M059J (cell line): ENCODE data around the gene CEP72. TPM values are rescaled to one million over a fixed set of nuclear protein-coding genes. Genes with fewer than 3 reads are reported as not detected.
"Not testable (repeated sequence)": the region's sequence is repeated elsewhere in the genome, so short reads cannot be mapped to it uniquely, and the experiment has no call there.

Experiments used
- DNase-seq: peaks from one replicate; pipeline ENCODE4 v3.0.0-alpha.2; 2012; ENCODE audit warnings: low read depth
- total RNA-seq: library from RNA; depleted of rRNA; stranded (reverse); fragments of >200 nt; shearing (Covaris generic); gene quantifications from 2 replicates; pipeline ENCODE4 v1.2.3, GENCODE V29; 2014

CEP72 gene
- total RNA-seq, 1 experiment from 2014 or later, result 6.1 TPM

DNA sequence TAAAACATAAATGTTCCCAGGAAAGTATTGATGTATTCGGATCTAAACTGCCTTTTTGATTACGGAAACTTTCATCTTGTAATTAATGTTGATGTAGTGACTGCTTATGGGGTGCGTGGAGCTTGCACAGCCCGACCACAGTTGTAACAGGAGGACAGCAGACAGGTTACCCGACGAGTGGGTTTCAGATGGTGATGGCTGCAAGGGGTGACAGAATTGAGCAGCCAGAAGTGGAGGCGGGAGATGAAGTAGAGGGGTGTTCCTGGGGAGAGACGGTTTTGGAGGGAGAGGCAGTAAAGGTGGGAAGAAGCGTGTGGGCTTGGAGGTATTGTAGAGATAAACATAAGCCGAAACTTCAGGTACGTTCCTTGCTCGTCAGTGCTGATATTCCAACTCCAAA lies 5.8 kb downstream of the CEP72 start:
- DNase-seq, result no peak

DNA sequence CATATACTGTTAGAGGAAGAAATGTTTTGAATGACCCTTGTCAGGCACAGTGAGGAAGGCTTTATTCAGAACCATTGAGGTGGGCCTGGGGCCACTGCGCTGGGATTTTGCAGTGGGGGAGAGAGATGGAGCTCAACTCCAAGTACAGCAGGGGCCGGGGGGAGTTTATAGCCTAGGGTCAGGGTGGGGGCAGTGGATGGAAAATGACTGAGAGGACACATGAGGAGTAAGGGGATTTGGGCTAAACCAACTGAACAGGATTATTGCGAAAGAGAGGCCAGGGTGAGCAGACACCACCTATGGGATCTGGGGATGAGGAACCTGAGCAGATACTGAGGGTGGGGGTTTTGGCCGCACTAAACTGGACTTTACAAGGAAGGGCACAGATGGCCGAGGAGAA lies 6.3 kb downstream of the CEP72 start:
- DNase-seq, result no peak

DNA sequence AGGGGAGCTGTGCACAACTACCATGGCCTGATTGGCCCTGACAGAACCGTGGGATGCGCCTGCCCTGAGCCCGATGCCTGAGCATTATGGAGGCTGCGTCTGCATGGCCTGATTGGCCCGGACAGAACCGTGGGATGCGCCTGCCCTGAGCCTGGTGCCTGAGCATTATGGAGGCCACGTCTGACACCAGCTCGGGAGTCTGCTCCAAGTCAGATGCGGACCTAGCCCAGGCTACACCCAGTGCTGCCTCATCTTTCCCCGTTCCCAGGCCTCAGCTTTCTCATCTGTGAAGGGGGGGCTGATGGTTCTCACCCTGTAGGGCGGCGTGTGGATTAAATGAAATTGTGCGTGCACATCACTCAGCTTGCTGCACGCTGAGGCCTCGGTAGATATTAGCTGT lies 7.3 kb downstream of the CEP72 start:
- no peak for DNase-seq

DNA sequence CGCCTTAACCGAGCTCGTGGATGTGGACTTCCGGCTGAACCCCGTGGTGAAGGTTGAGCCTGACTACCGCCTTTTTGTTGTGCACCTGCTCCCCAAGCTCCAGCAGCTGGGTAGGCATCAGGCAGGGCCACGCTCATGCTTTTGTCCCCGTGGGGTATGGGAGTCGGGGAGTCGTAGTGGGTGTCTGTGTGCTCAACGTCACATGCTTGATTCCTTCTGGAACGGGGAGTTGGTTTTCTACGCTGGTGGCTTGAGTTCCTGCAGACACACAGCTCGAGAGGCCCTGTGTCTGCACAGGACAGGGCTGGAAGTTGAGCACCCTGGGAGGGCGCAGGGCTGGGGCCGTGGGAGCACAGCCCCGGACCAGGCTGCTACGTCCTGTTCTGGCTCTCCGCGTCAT lies 8.0 kb downstream of the CEP72 start:
- no peak for DNase-seq

DNA sequence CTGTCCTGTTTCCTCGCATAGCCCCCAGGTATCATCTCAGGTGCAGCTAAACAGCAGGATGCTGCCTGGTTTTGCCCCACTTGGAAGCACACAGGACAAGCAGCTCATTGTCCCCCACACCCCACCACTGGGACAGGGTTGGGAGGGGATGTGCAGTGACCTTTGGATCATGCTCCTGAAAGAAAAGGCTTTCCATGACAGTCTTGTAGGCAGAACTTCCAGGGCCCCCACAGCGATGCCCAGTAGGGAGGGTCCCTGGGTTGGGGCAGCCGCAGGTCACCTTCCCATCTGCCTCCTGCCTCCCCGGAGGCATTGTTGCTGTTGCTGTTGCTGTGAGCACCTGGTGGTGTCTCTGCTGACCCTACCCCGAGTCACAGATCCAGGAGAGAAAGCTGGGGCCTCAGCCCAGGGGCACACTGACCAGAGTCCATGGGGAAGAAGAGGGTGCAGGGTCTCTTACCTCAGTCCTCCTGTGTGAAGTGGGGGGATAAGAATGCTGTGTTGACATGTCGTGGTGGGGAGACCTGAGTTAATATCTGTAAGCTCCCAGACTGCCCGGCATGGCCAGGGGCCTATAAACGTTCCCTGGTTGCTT lies 8.5 kb downstream of the CEP72 start:
- no peak for DNase-seq

DNA sequence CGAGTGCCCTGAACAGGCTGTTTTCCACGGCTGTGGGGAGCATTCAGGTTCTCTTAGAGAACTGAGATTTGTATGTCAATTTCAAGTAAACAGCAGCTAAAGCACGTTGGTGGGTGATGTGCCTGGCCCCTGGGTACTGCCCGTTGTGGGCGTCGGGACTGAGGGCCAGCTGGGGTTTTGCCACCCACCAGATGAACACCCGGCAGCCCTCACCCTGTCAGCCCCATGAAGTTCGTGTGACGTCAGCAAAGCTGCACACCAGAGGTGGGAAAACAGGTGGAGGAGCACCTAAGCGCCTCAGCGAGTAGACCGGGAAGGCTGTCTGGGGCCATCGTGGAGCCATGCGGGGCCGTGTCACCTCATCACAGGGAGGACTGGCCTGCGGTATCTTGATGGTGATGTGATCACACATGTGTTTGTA lies 9.2 kb downstream of the CEP72 start:
- DNase-seq, result no peak

DNA sequence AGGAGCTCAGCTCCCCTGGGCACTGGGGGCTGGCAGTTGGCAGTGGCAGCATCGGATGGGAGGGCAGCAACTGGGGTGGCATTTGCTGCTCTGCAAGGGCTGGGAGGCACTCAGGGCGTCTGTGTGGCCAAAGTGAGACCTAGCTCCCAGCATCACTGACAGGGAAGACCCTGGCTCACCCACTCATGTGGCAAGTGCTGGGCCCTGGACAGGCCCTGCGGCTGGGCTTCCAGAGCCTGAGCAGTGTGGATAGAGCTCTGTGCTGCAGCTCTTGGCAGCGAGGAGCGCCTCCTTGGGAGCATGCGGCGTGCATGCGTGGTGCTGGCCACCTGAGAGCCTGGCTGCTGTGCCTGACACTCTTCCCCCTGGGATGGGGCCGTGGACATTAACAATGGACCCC lies 10.2 kb downstream of the CEP72 start:
- DNase-seq, result no peak

DNA sequence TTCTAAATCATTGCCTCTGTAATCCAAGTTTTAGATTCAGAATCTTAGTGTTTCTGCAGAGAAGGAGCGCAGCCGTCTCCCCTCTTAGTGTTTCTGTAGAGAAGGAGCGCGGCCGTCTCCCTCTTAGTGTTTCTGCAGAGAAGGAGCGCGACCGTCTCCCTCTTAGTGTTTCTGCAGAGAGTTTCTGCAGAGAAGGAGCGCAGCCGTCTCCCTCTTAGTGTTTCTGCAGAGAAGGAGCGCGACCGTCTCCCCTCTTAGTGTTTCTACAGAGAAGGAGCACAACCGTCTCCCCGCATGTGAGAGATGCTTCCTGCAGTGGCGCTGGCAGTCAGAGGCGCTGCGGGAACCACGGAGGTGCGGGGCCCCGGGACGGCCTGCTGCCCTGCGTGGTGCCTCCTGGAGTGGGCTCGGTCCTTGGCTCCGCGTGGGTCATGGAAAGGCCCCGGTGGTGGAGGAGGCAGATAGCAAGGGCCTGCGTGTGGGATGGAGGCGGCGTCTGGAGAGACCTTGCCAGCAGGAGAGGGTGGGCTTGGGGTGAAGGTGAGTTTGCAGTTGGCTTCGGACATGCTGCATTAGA lies 10.9 kb downstream of the CEP72 start:
- DNase-seq, result no peak

DNA sequence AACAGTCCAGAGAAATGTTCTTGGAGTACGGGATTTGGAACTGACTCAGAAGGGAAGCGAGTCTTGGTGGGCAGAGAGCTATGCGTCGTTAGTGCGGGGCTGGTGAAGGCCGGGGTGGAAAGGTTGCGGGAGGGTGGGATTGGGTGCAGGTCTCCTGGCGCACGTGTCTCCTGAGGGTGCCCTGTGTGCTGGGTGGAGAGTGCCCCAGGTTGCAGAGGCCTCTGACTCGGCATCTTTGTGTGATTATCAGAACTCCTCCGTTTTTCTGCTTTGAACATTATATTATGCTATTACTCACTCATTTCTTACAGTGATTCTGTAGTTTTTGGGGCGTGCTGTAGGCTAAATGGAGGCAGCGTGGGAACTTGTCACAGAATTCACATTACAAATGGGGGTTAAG lies 11.4 kb downstream of the CEP72 start:
- DNase-seq, result no peak

DNA sequence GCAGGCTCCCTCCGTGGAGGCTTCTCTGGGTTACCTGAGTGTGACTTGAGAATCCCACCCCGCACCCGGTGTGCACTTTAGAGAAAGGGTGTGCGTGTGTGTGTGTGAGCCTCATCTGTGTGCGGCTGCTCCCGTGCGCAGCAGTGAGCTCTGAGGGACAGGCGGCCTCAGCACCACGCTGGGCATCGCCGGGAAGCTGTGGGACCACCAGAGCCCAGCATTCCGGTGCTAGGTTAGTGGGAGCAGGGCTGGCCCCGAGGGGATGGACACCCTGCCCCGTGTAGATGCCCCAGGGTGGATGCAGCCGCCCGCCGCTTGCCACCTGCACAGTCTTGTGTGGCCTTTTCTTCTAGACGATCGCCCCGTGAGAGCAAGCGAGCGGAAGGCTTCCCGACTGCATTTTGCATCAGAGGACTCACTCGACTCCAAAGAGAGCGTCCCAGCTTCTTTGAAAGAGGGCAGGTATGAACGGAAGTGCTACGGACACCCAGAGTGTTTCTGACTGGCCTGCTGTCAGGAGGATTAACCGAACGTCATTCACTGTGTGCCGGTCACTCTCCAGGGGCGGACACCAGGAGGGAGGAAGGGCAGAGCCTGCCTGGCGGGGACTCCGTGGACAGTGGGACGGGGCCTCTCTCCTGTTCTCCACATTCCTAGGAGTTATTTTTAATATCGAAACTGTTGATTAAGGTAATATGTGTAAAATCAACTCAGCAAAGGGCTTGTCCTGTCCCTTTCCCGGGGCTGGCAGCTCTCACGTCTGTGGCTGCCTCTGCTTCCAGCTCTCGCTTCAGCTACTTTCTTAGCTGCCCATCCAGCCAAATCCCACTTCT lies 12.2 kb downstream of the CEP72 start:
- DNase-seq, result no peak

DNA sequence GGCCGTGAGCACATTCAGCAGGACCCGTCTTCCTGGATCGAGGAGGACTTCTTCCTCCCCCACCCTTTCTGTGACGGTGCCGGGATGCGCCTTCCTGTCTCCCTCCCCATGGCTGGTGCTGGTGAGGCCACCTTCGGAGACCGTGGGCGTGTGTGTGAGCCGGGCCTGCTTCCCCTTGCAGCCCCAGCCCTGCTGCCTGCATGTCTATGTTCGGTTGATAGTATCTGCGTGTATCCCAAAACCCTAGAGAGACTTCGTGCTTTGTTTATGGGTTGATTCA lies 12.8 kb downstream of the CEP72 start:
- no peak for DNase-seq

DNA sequence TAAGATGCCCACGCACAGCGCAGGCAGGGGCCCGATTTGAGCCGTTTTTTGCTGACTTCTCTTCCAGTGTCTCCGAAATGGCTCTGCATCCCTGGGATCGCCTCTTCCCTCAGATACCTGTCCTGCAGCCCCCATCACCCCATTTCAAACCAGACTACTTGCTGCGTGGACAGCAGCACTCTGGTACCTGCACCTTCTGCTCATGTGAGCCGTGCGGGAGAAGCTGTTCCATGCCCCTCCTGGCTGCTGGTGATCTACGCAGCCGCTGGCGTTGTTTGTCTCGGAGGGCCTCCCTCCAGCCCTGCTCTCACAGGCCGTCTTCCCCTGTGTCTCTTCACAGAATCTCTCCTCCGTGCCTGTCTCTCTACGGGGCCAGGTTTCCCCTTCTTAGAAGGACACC lies 13.4 kb downstream of the CEP72 start:
- no peak for DNase-seq

DNA sequence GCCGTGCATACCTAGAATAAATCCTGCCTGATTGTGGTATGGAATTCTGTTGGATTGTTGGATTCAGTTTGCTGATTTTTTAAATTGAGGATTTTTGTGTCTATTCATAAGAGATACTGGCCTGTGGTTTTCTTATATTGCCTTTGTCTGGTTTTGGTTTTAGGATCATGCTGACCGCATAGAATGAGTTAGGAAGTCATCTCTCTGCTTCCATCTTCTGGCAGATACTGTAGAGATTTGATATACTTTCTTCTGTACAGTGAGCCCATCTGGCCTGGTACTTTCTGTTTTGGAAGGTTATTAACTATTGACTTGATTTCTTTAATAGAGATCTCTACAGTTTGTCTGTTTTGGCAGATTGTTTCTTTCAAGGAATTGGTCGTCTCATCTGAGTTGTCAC lies 14.7 kb downstream of the CEP72 start:
- no peak for DNase-seq

DNA sequence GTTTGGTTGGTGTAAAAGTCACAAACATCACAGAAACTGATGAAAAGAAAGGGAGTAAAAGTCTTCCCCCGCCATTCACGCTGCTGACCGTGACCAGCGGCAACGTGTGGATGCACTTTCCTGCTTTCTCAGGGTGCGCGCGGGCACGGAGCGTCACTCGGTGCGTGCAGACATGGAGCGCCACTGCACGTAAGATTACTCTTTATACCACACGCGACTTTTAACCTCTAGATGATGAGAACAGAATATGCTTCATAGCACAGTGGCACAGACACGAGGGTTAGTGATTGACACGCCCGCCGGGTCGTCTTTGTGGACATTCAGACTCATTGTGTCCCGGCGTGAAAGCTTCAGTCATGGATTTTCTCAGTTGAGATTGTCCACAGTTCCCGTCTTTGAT lies 15.7 kb downstream of the CEP72 start:
- no peak for DNase-seq

DNA sequence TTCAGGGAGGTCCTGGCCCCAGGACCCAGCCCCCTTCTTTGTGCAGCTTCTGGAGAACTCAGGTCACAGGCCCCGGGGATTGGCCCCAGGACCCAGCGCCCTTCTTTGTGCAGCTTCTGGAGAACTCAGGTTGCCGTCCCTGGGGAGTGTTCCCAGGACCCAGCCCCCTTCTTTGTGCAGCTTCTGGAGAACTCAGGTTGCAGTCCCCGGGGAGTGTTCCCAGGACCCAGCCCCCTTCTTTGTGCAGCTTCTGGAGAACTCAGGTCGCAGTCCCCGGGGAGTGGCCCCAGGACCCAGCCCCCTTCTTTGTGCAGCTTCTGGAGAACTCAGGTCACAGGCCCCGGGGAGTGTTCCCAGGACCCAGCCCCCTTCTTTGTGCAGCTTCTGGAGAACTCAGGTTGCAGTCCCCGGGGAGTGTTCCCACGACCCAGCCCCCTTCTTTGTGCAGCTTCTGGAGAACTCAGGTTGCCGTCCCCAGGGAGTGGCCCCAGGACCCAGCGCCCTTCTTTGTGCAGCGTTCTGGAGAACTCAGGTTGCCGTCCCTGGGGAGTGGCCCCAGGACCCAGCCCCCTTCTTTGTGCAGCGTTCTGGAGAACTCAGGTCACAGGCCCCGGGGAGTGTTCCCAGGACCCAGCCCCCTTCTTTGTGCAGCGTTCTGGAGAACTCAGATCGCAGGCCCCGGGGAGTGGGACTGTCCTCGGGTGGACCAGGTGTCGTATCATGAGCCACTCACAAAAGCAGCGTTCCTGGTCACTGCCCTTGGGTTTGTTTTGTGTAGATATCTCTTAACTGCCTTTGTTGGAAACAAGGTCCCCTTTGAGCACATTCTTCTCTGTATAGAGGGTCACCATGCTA lies 16.4 kb downstream of the CEP72 start:
- not testable (repeated sequence) for DNase-seq

DNA sequence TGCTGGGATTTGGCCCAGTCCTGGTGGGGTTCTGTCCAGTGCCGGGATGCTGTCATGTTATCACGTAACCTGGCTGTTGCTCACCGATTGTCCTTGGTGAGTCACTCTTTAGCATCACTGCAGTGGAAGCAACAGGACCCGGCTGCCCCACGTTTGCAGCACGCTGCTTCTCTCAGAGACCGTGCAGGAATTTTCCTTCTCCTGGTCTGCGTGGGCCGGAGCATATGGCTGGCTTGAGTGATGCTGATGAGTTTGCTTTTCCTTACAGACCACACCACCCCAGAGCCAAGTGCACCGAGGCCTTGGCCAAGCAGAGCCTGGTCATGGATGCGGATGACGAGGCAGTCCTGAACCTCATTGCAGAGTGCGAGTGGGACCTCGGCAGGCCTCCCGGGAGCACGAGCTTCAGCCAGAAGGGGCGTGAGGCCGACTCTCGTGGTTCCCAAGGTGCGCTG lies 21.4 kb downstream of the CEP72 start:
- DNase-seq, result peak; percentile 34

DNA sequence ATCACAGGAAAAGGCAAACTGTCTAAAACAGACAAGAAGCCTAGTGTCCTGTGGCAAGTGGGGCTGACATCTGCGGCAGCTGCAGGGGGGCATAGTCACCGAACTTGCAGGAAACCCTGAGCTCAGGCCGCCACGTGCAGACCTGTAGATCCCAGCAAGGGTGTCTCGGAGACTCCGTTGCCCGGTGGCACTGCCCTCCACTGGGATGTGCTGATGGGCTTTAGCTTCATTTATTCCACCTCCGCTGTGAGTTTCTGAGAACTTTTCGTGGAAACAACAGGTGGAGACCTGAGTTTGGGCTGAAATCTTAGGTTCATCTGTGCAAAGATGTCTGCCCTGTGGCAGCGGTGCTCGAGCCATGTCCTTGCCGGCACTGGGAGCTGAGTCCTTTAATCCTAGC lies 22.1 kb downstream of the CEP72 start:
- DNase-seq, result no peak

DNA sequence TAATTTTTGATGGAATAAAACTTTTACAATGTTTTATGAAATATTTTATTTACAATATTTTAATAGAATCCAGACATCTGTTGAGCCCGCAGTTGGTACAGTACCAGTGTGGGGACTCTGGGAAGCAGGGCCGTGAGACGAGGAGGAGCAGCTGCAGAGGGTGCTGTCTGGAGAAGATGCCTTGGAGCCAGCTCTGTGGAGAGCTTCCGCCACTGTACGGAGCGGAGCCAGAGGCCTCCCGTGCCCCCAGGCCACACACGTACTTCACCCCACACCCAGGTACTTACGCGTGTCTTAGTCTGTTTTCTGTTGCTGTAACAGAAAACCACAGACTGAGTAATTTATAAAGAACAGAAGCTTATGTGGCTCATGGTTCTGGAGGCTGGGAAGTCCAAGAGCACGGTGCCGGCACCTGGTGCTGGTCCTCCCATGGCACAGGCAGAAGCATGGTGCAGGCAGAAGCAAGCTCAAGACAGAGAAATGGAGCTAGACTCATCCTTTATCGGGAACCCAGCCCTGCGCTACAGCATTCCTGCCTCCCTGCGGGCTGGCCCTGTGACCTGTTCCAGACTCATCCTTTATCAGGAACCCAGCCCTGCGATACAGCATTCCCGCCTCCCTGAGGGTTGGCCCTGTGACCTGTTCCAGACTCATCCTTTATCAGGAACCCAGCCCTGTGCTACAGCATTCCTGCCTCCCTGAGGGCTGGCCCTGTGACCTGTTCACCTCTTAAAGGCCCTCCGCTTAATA lies 23.3 kb downstream of the CEP72 start:
- no peak for DNase-seq

DNA sequence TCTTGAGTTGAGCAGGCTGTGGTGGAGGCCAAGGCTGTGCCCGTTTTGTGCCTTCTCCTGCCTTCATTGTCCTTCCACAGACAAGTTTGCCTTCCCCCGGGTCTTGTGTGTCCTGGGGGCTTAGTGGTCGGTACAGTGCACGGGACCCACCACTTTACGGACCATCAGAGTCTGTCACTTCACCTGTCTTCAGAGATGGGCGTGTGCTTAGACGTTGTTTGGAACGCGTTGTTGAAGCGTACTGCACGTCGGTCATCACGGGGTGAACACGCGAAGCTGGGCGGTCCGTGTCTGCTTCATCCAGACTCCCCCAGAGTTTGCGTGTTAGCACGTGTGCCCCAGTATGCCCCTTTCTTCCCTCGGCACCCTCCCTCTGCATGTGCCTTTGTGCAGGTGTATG lies 24.8 kb downstream of the CEP72 start:
- DNase-seq, result no peak

DNA sequence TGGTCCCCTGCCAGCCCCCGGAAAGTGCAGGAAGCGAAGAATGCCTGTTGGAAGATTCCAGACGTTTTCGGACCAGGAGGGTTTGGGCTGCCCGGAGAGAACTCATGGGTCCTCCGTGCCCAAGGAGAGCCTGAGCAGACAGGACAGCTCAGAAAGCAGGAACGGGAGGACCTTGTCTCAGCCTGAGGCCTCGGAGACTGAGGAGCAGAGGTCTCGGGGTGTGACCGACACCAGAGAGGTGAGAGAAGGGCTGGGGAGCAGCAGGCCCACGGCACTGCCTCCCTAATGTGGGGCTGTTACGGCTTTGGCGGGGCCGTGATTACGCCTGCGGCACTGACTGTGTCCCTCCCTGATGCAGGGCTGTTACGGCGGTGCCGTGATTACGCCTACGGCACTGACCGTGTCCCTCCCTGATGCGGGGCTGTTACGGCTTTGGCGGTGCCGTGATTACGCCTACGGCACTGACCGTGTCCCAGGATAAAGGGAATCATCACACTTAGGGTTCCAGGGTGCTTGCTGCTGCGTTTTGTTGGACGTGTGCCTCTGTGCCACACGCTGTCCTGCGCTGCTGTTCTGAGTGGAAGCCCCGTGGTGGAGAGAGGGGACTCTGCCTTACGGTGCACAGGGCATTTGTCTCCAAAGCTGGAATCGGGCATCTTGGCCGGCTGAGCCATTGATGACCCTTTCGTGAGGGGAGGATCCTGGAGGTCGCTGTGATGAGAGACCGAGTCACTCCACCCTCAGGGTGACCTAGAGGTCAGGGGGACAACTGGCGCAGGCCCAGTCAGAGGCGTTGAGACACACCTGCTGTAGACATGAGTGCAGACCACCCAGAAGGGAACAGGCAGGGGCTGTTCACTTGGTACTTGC lies 25.7 kb downstream of the CEP72 start:
- no peak for DNase-seq
